GM18907 (cell line): ENCODE measurements around the gene PHKB.
"Not testable (repeated sequence)": the region's sequence is repeated elsewhere in the genome, so short reads cannot be mapped to it uniquely, and the experiment has no call there.

Source experiments
- ATAC-seq: cut with Tn5 transposase; IDR thresholded peaks from one replicate; pipeline ENCODE4 v1.9.1; 2021; ENCODE audit warnings: mild to moderate bottlenecking, moderate library complexity; ENCODE audit not compliant: unreplicated experiment

The PHKB gene

GRCh38 chr16:47554587-47554986 is 93.5 kb downstream of the PHKB start:
- not testable (repeated sequence) for ATAC-seq

GRCh38 chr16:47561286-47561685 is 100.2 kb downstream of the PHKB start:
- no peak for ATAC-seq

GRCh38 chr16:47562366-47562765 is 101.2 kb downstream of the PHKB start:
- no peak for ATAC-seq

- no peak for ATAC-seq
Observed at GRCh38 chr16:47565454-47565853, 104.3 kb downstream of the PHKB start.

- no peak for ATAC-seq
Observed at GRCh38 chr16:47567321-47567720, 106.2 kb downstream of the PHKB start.

- ATAC-seq: no peak
Observed at GRCh38 chr16:47568351-47568750, 107.2 kb downstream of the PHKB start.

- no peak for ATAC-seq
Observed at GRCh38 chr16:47571049-47571448, 109.9 kb downstream of the PHKB start.

- ATAC-seq: no peak
Observed at GRCh38 chr16:47571711-47572110, 110.6 kb downstream of the PHKB start.

- ATAC-seq: peak; percentile 63
Observed at GRCh38 chr16:47574091-47575054, 113.2 kb downstream of the PHKB start.

- no peak for ATAC-seq
Observed at GRCh38 chr16:47577029-47577428, 115.9 kb downstream of the PHKB start.

GRCh38 chr16:47578033-47578432 is 116.9 kb downstream of the PHKB start:
- no peak for ATAC-seq

GRCh38 chr16:47578573-47578972 is 117.4 kb downstream of the PHKB start:
- ATAC-seq: no peak

GRCh38 chr16:47581114-47581513 is 120.0 kb downstream of the PHKB start:
- no peak for ATAC-seq

GRCh38 chr16:47584464-47585225 is 123.5 kb downstream of the PHKB start:
- no peak for ATAC-seq

- ATAC-seq: no peak
Observed at GRCh38 chr16:47586121-47586520, 125.0 kb downstream of the PHKB start.

- ATAC-seq: no peak
Observed at GRCh38 chr16:47590472-47590871, 129.3 kb downstream of the PHKB start.

- no peak for ATAC-seq
Observed at GRCh38 chr16:47592232-47592631, 131.1 kb downstream of the PHKB start.

GRCh38 chr16:47599512-47599911 is 138.4 kb downstream of the PHKB start:
- ATAC-seq: peak; percentile 72

- peak; percentile 55 for ATAC-seq
Observed at GRCh38 chr16:47600376-47600775, 139.2 kb downstream of the PHKB start.

GRCh38 chr16:47604306-47604705 is 143.2 kb downstream of the PHKB start:
- no peak for ATAC-seq

- no peak for ATAC-seq
Observed at GRCh38 chr16:47611042-47611441, 149.9 kb downstream of the PHKB start.
